Gastrocnemius medialis (tissue), 4 donors: ENCODE results near the gene TIGD7.

ENCODE experiments used
- CTCF ChIP-seq, 5 experiments: fragments of 450-650 bp in 3 of 5; fragments of 200-600 bp in 2 of 5; sonication (generic) in 2 of 5; IDR thresholded peaks in 4 of 5; conservative IDR thresholded peaks in 1 of 5; 1 replicate in 4 of 5; 2 replicates in 1 of 5; pipeline ENCODE4 v1.5.1; 2016 to 2019; ENCODE audit warnings: antibody characterized with exemption in 5 of 5, mild to moderate bottlenecking in 3 of 5, moderate library complexity in 3 of 5
- POLR2A ChIP-seq, 2 donors: fragments of 450-650 bp; IDR thresholded peaks; one replicate each; pipeline ENCODE4 v1.6.1; 2017; ENCODE audit warnings: antibody characterized with exemption in 2 of 2, mild to moderate bottlenecking in 2 of 2, moderate library complexity in 2 of 2

GRCh38 chr16:3262517-3262916, 42.7 kb downstream of the TIGD7 start:
- TF ChIP-seq POLR2A (IDR thresholded peaks at IDR 0.05) (no peak), CTCF (IDR thresholded peaks at IDR 0.05 in 4 of 5, conservative IDR thresholded peaks at IDR 0.05 in 1 of 5) (no peak)
